K562 (cell line): Measurements from ENCODE around the gene ZCCHC14. TPM values are rescaled to one million over a fixed set of nuclear protein-coding genes. Genes with fewer than 3 reads are reported as not detected.

ENCODE experiments used
- CXXC5 ChIP-seq: fragments of 250-450 bp; sonication (Bioruptor Pico); IDR thresholded peaks from 2 replicates; pipeline ENCODE4 v1.8.0; 2022; ENCODE audit warnings: inconsistent platforms, mild to moderate bottlenecking, moderate library complexity
- FOS ChIP-seq: IDR thresholded peaks from 3 replicates; pipeline ENCODE4 v1.6.1; 2011; ENCODE audit not compliant: insufficient read length; ENCODE audit errors: extremely low read depth
- GABPB2 ChIP-seq: fragments of 250-450 bp; sonication (Bioruptor Pico); conservative IDR thresholded peaks from 2 replicates; pipeline ENCODE4 v1.5.1; 2021; ENCODE audit warnings: mild to moderate bottlenecking
- GATAD2A ChIP-seq: fragments of 450-650 bp; IDR thresholded peaks from 2 replicates; pipeline ENCODE4 v1.6.1; 2017
- GATAD2B ChIP-seq: fragments of 450-650 bp; IDR thresholded peaks from 2 replicates; pipeline ENCODE4 v1.6.1; 2017; ENCODE audit warnings: mild to moderate bottlenecking, borderline replicate concordance
- HDAC8 ChIP-seq: fragments of 450-650 bp; IDR thresholded peaks from 2 replicates; pipeline ENCODE4 v1.6.1; 2016; ENCODE audit warnings: mild to moderate bottlenecking, missing genetic modification characterization, moderate library complexity, missing compliant biosample characterization
- ILK ChIP-seq: fragments of 450-650 bp; IDR thresholded peaks from 2 replicates; pipeline ENCODE4 v1.6.1; 2016; ENCODE audit warnings: missing genetic modification characterization, low read depth, mild to moderate bottlenecking, missing compliant biosample characterization, moderate library complexity, borderline replicate concordance
- KLF13 ChIP-seq: fragments of 450-650 bp; IDR thresholded peaks from 2 replicates; pipeline ENCODE4 v1.6.1; 2016; ENCODE audit warnings: missing genetic modification characterization, low read depth, mild to moderate bottlenecking, missing compliant biosample characterization, moderate library complexity, borderline replicate concordance
- NCOA2 ChIP-seq, 2 experiments: fragments of 450-650 bp; IDR thresholded peaks; 2 replicates each; pipeline ENCODE4 v1.6.1; 2018; ENCODE audit warnings: mild to moderate bottlenecking in 2 of 2, moderate library complexity in 1 of 2; ENCODE audit not compliant: partially characterized antibody in 2 of 2
- NR2C2 ChIP-seq, 2 experiments: fragments of 200-800 bp in 1 of 2; sonication (Bioruptor generic) in 1 of 2; sonication (generic) in 1 of 2; formaldehyde crosslinking in 1 of 2; IDR thresholded peaks; 2 replicates each; pipeline versions ENCODE4 v1.6.1 to v1.8.0; 2016 to 2022; ENCODE audit warnings: mild to moderate bottlenecking in 1 of 2, missing compliant biosample characterization in 1 of 2, missing genetic modification characterization in 1 of 2, missing genetic modification reagents in 1 of 2
- POLR2A ChIP-seq: fragments of 450-650 bp; conservative IDR thresholded peaks from 2 replicates; pipeline ENCODE4 v1.6.1; 2016
- RREB1 ChIP-seq: fragments of 250-450 bp; sonication (Bioruptor Pico); IDR thresholded peaks from 2 replicates; pipeline ENCODE4 v1.4.0; 2020
- SOX6 ChIP-seq: fragments of 450-650 bp; IDR thresholded peaks from 2 replicates; pipeline ENCODE4 v1.6.1; 2014; ENCODE audit warnings: mild to moderate bottlenecking
- SREBF1 ChIP-seq: fragments of 150-350 bp; IDR thresholded peaks from 2 replicates; pipeline ENCODE4 v1.6.1; 2014; ENCODE audit warnings: antibody characterized with exemption, low read depth, low read length, borderline replicate concordance
- TEAD1 ChIP-seq, 2 experiments: fragments of 450-650 bp in 1 of 2; sonication (generic) in 1 of 2; formaldehyde crosslinking; IDR thresholded peaks; 2 replicates each; pipeline versions ENCODE4 v1.4.0 to v1.8.0; 2020 to 2022; ENCODE audit warnings: mild to moderate bottlenecking in 2 of 2, missing genetic modification reagents in 1 of 2
- UBTF ChIP-seq, 2 experiments: IDR thresholded peaks; 2 replicates each; pipeline ENCODE4 v1.6.1; 2012; ENCODE audit warnings: improper control_type of control experiment in 2 of 2, low read depth in 2 of 2, low read length in 2 of 2, borderline replicate concordance in 1 of 2
- ZFP1 ChIP-seq: fragments of 450-650 bp; formaldehyde crosslinking; IDR thresholded peaks from 2 replicates; pipeline ENCODE4 v1.4.0; 2020; ENCODE audit warnings: mild to moderate bottlenecking, mixed read lengths
- ZNF436 ChIP-seq: fragments of 250-450, 450-650 bp; sonication (Bioruptor Pico); formaldehyde crosslinking; IDR thresholded peaks from 2 replicates; pipeline ENCODE4 v1.7.0; 2020; ENCODE audit warnings: mild to moderate bottlenecking
- ZNF717 ChIP-seq: fragments of 250-450 bp; sonication (Bioruptor Pico); IDR thresholded peaks from 2 replicates; pipeline ENCODE4 v1.5.0; 2021
- polyA plus RNA-seq, 8 experiments: library from polyadenylated mRNA; depleted of rRNA in 4 of 8; stranded (reverse) in 5 of 8; unstranded in 3 of 8; fragments of >200 nt; fragmentation: Nextera tagmentation in 2 of 8; fragmentation: Illumina TruSeq in 1 of 8; extraction: Ambion mirVana in 2 of 8; extraction: Trizol in 1 of 8; gene quantifications; 2 replicates each; pipeline versions ENCODE4 v1.2.1 to v1.2.3, GENCODE V29; 2011 to 2014; ENCODE audit warnings: inconsistent platforms in 1 of 8, missing spikeins in 1 of 8
- total RNA-seq, 7 experiments: library from RNA; depleted of rRNA in 6 of 7; stranded (reverse); fragments of >200 nt in 6 of 7; fragmentation: Illumina TruSeq in 2 of 7; extraction: Trizol in 2 of 7; gene quantifications; 2 replicates each; pipeline versions ENCODE4 v1.2.1 to v1.2.3, GENCODE V29; 2011 to 2021; ENCODE audit warnings: low replicate concordance in 1 of 7

The ZCCHC14 gene
- total and polyA plus RNA-seq, 9 of the 15 experiments (the other 6 are each of a cell fraction or from before 2014, with no cell fraction given): 1.5 to 12.4 (median 2.9) TPM

- TF ChIP-seq RREB1 (CRISPR knock-in tag) (no peak), POLR2A (no peak; the same call in 1 of the 2 replicates), GATAD2A (no peak), NCOA2 (IDR thresholded peaks at IDR 0.05; ENCODE audit: partially characterized antibody in 2 of 2) (no peak), SREBF1 (no peak), GATAD2B (no peak), ILK (tag) (no peak), NR2C2 (CRISPR knock-in tag; IDR thresholded peaks at IDR 0.05) (no peak), NR2C2 (tag; IDR thresholded peaks at IDR 0.05) (no peak), TEAD1 (CRISPR knock-in tag; IDR thresholded peaks at IDR 0.05) (no peak; a peak in 1 of 4 replicates), ZNF717 (no peak), FOS (no peak), ZNF436 (CRISPR knock-in tag) (no peak), SOX6 (no peak), ZFP1 (no peak), UBTF (IDR thresholded peaks at IDR 0.05; ENCODE audit: borderline replicate concordance in 1 of 2, low read depth in 2 of 2, low read length in 2 of 2) (peak; percentile 12 to 61; a peak in 1 of 4 replicates), HDAC8 (tag) (no peak), GABPB2 (CRISPR knock-in tag) (no peak), CXXC5 (CRISPR knock-in tag) (no peak), KLF13 (tag) (no peak)
These were observed 99.8 kb downstream of the ZCCHC14 start (continued) for GRCh38 chr16:87392821-87393679.
